ENCODE data around the gene REV1. TPM values are rescaled to one million over a fixed set of nuclear protein-coding genes. Genes with fewer than 3 reads are reported as not detected.

The REV1 gene
- total RNA-seq, 1 experiment from 2014 or later: 38.7 TPM

GRCh38 chr2:99444222-99444621 lies 45.6 kb downstream of the REV1 start (continued):
- TF ChIP-seq PRDM15 (CRISPR knock-in tag; IDR thresholded peaks at IDR 0.05): no peak
- no peak for TF ChIP-seq CBFB (CRISPR knock-in tag; IDR thresholded peaks at IDR 0.05; ENCODE audit: low read depth)

DNA sequence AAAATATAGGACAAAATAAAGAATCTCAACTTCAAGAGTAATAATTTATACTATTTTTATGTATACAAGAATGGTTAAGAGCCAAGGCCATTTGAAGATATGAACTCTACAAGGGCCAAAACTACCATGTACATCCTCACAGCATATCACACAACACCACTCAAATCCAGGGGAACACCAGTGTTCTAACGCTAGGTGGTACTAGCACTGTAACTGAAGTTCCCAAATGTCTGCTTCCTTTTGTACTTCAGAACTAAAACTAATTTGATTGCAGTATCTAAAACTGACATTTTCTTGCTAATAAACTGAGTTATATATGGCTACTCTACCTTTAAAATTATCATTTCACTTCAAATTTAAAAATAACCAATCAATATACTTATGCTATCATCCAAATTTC lies 47.0 kb downstream of the REV1 start:
- no peaks in the 10 kb centered on the region for H3K27me3 Mint-ChIP-seq (ENCODE audit: low read depth)
- TF ChIP-seq CDX4 (CRISPR knock-in tag; IDR thresholded peaks at IDR 0.05; ENCODE audit: borderline replicate concordance): no peak
- TF ChIP-seq, protein P1, sequence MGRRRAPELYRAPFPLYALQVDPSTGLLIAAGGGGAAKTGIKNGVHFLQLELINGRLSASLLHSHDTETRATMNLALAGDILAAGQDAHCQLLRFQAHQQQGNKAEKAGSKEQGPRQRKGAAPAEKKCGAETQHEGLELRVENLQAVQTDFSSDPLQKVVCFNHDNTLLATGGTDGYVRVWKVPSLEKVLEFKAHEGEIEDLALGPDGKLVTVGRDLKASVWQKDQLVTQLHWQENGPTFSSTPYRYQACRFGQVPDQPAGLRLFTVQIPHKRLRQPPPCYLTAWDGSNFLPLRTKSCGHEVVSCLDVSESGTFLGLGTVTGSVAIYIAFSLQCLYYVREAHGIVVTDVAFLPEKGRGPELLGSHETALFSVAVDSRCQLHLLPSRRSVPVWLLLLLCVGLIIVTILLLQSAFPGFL (CRISPR knock-in tag; IDR thresholded peaks at IDR 0.05; ENCODE audit: borderline replicate concordance): no peak
- TF ChIP-seq RORB (CRISPR knock-in tag; IDR thresholded peaks at IDR 0.05): no peak
- TF ChIP-seq OVOL2 (CRISPR knock-in tag; IDR thresholded peaks at IDR 0.05; ENCODE audit: borderline replicate concordance): no peak
- no peak for TF ChIP-seq ATF6 (CRISPR knock-in tag; IDR thresholded peaks at IDR 0.05)
- H3K36me3 Mint-ChIP-seq: peaks cover 20% of the 10 kb centered on the region
- DNase-seq (ENCODE audit: low spot score): no peak
- H3K4me1 Mint-ChIP-seq: peaks cover 30% of the 10 kb centered on the region
- ChIA-PET CTCF (interaction anchor here (0.8 to 1.2 kb wide), 4 partner anchors 30 to 820 kb away, joined by 4 to 5 read pairs (median 4); partner anchors contain the start of gene REV1), POLR2A (no interaction called here)
- no peak for ATAC-seq
- H3K4me3 Mint-ChIP-seq: no peak overlapping the region
- no peak overlapping the region for H3K27ac Mint-ChIP-seq
- H3K9me3 Mint-ChIP-seq: no peaks in the 10 kb centered on the region

GRCh38 chr2:99439971-99440505 lies 49.8 kb downstream of the REV1 start:
- Mint-ChIP-seq H3K4me1 (peaks cover 33% of the 10 kb centered on the region), H3K4me3 (peak overlapping the region; percentile 22)

More at GRCh38 chr2:99439971-99440505, 49.8 kb downstream of the REV1 start:
- ChIA-PET CTCF (interaction anchor here (0.7 to 1.3 kb wide), 3 partner anchors 36 to 114 kb away, joined by 3 to 4 read pairs (median 3); partner anchors contain the start of gene REV1), POLR2A (interaction anchor here (0.6 kb wide), 1 partner anchor 33 kb away, joined by 4 read pairs; no protein-coding TSS in a partner anchor)
- ATAC-seq: peak; percentile 60
- Mint-ChIP-seq H3K9me3 (no peaks in the 10 kb centered on the region), H3K36me3 (peaks cover 19% of the 10 kb centered on the region), H3K27ac (peak overlapping the region; percentile 51), H3K27me3 (ENCODE audit: low read depth) (no peaks in the 10 kb centered on the region)
- no peak for DNase-seq (ENCODE audit: low spot score)
- TF ChIP-seq KAT7 (CRISPR knock-in tag; IDR thresholded peaks at IDR 0.05; ENCODE audit: borderline replicate concordance) (no peak), RORB (CRISPR knock-in tag; IDR thresholded peaks at IDR 0.05) (no peak), TEAD1 (CRISPR knock-in tag; IDR thresholded peaks at IDR 0.05) (no peak), ZNF396 (CRISPR knock-in tag; IDR thresholded peaks at IDR 0.05; ENCODE audit: borderline replicate concordance) (no peak)
- TF ChIP-seq, protein P2, sequence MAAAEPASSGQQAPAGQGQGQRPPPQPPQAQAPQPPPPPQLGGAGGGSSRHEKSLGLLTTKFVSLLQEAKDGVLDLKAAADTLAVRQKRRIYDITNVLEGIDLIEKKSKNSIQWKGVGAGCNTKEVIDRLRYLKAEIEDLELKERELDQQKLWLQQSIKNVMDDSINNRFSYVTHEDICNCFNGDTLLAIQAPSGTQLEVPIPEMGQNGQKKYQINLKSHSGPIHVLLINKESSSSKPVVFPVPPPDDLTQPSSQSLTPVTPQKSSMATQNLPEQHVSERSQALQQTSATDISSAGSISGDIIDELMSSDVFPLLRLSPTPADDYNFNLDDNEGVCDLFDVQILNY (CRISPR knock-in tag; IDR thresholded peaks at IDR 0.05): no peak
- TF ChIP-seq, protein P3, sequence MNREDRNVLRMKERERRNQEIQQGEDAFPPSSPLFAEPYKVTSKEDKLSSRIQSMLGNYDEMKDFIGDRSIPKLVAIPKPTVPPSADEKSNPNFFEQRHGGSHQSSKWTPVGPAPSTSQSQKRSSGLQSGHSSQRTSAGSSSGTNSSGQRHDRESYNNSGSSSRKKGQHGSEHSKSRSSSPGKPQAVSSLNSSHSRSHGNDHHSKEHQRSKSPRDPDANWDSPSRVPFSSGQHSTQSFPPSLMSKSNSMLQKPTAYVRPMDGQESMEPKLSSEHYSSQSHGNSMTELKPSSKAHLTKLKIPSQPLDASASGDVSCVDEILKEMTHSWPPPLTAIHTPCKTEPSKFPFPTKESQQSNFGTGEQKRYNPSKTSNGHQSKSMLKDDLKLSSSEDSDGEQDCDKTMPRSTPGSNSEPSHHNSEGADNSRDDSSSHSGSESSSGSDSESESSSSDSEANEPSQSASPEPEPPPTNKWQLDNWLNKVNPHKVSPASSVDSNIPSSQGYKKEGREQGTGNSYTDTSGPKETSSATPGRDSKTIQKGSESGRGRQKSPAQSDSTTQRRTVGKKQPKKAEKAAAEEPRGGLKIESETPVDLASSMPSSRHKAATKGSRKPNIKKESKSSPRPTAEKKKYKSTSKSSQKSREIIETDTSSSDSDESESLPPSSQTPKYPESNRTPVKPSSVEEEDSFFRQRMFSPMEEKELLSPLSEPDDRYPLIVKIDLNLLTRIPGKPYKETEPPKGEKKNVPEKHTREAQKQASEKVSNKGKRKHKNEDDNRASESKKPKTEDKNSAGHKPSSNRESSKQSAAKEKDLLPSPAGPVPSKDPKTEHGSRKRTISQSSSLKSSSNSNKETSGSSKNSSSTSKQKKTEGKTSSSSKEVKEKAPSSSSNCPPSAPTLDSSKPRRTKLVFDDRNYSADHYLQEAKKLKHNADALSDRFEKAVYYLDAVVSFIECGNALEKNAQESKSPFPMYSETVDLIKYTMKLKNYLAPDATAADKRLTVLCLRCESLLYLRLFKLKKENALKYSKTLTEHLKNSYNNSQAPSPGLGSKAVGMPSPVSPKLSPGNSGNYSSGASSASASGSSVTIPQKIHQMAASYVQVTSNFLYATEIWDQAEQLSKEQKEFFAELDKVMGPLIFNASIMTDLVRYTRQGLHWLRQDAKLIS (CRISPR knock-in tag; IDR thresholded peaks at IDR 0.05; ENCODE audit: borderline replicate concordance): no peak

Measured in WTC11 (cell line).